ENCODE data around the gene HSPA1A. TPM values are rescaled to one million over a fixed set of nuclear protein-coding genes. Genes with fewer than 3 reads are reported as not detected.

HSPA1A gene
- total and polyA plus RNA-seq, 9 of the 15 experiments (the other 6 are each of a cell fraction or from before 2014, with no cell fraction given), result 2.2 to 273 (median 107) TPM

DNA sequence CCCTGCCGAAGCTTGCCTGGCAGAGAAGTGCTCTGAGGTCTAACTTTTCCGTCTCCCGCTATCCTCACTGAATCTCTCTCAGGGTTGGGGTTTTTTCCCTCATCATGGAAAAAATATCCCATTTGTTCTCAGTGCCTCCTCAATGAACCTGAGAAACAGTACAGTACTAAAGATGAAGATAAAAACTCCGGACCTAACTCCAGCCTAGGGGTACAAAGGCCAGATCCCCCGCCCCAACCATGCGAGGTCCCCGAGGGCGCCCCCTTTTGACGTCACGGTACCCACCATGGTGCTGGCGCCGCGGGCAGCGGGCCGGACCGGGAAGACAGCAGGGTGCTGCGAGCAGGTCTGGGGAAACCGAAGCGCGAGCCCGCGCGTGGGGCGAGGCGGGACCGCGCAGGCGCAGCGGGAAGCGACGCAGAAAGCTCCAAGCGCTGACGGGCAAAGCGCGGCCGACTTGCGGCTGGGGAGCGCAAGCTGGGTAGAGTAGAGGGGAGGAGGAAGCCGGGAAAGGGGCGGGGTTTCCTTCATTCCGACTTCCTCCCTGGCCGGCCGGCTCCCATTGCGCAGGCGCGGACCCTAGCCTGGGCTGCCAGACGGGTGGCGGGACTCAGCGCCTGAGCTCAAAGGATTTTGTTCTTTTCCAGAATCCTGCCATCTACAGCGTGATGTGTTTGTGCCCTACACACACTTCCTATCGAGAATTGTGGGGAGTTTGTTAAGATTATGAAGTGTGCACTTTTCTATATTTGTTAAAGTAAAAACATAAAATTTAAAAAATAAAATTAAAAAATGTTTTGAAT is 8.7 kb upstream of the HSPA1A start, which contains the start of gene LSM2 (continued):
- TF ChIP-seq REST (IDR thresholded peaks at IDR 0.05; ENCODE audit: borderline replicate concordance), result peak; percentile 25; the same call in 1 of the 2 replicates
- TF ChIP-seq REST (CRISPR knock-in tag; IDR thresholded peaks at IDR 0.05; ENCODE audit: low read depth), result peak; percentile 86
- peak; percentile 55; the same call in 1 of the 2 replicates for TF ChIP-seq SOX6 (IDR thresholded peaks at IDR 0.05)
- peak; percentile 78 for TF ChIP-seq DIDO1 (tag; IDR thresholded peaks at IDR 0.05; ENCODE audit: low read depth)
- TF ChIP-seq, protein P1, sequence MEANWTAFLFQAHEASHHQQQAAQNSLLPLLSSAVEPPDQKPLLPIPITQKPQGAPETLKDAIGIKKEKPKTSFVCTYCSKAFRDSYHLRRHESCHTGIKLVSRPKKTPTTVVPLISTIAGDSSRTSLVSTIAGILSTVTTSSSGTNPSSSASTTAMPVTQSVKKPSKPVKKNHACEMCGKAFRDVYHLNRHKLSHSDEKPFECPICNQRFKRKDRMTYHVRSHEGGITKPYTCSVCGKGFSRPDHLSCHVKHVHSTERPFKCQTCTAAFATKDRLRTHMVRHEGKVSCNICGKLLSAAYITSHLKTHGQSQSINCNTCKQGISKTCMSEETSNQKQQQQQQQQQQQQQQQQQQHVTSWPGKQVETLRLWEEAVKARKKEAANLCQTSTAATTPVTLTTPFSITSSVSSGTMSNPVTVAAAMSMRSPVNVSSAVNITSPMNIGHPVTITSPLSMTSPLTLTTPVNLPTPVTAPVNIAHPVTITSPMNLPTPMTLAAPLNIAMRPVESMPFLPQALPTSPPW (CRISPR knock-in tag; IDR thresholded peaks at IDR 0.05), result peak; percentile 91
- TF ChIP-seq NR4A1 (CRISPR knock-in tag; IDR thresholded peaks at IDR 0.05), result no peak
- TF ChIP-seq NR4A1 (tag; IDR thresholded peaks at IDR 0.05), result peak; percentile 53; the same call in 1 of the 2 replicates
- no peak; the same call in 1 of the 2 replicates for TF ChIP-seq TCFL5 (CRISPR knock-in tag; conservative IDR thresholded peaks at IDR 0.05)
- peak; percentile 40 for TF ChIP-seq HNRNPK (IDR thresholded peaks at IDR 0.05; ENCODE audit: low read depth, low read length, poor library complexity, severe bottlenecking)
- no peak for TF ChIP-seq RNF2 (IDR thresholded peaks at IDR 0.05)
- TF ChIP-seq SIN3A (IDR thresholded peaks at IDR 0.05; ENCODE audit: borderline replicate concordance in 2 of 2, control insufficient read depth in 1 of 2, low read depth in 2 of 2, low read length in 2 of 2), result peak; percentile 85; a peak in 3 of 4 replicates
- TF ChIP-seq KDM2B (CRISPR knock-in tag; IDR thresholded peaks at IDR 0.05), result 0 out of 2 replicates have a peak, but pooled peaks have one; percentile 19
- TF ChIP-seq, protein P2, sequence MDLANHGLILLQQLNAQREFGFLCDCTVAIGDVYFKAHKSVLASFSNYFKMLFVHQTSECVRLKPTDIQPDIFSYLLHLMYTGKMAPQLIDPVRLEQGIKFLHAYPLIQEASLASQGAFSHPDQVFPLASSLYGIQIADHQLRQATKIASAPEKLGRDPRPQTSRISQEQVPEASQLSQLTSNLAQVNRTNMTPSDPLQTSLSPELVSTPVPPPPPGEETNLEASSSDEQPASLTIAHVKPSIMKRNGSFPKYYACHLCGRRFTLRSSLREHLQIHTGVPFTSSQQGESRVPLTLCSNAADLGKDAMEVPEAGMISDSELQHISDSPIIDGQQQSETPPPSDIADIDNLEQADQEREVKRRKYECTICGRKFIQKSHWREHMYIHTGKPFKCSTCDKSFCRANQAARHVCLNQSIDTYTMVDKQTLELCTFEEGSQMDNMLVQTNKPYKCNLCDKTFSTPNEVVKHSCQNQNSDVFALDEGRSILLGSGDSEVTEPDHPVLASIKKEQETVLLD (IDR thresholded peaks at IDR 0.05), result peak; percentile 96
